G401 (cell line): ENCODE measurements around the gene CTNNA3. TPM values are rescaled to one million over a fixed set of nuclear protein-coding genes. Genes with fewer than 3 reads are reported as not detected.

Experiments
- DNase-seq: peaks from one replicate; pipeline ENCODE4 v3.0.0-alpha.2; 2015; ENCODE audit warnings: low spot score
- in situ Hi-C: cut with HindIII; loops from 2 replicates; pipeline ENCODE4 v1.10.0; 2016; ENCODE audit warnings: low sequenced_read_pairs, mixed read lengths
- total RNA-seq: library from RNA; depleted of rRNA; stranded (reverse); fragments of >200 nt; shearing (Covaris generic); gene quantifications from 2 replicates; pipeline ENCODE4 v1.2.3, GENCODE V29; 2014

Gene CTNNA3
- total RNA-seq, 1 experiment from 2014 or later: not detected

DNA sequence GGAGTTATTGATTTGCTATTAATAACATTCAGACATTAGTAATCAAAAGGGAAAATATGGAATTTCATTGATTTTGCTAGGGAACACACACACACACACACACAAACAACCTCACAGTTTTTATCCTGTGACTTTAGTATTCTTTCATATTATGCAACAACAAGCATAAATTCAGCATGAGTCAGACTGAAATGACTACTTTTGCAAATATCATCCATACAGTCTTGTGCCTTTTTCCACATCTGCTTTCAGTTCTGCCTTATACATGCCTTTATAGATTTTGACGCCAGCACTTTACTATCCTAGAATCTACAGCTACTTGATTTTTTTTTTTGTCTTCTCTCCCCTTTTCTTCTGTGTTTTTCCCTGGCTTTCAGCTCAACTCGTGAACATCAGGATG, 1745.9 kb downstream of the CTNNA3 start:
- no peak for DNase-seq
- in situ Hi-C loops: no loop called here

DNA sequence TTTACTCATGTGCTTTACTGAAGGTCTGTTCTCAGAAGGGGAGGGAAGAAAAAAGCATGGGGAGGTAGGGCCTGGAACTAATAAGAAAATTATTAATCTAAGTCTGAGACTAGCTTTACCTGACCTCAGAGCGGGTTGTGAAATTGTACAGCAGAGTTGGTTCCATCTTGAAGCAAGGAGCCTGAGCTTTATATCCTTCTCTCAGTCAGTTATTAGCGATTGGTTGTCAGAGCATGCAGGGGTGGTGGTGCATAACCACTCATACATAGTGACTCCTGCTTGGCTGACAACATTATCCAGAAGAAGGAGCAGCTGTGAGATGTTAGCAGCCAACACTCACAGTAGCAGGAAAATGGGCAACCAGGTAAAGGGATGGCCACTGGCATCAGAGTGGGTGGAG, 1746.5 kb downstream of the CTNNA3 start:
- no peak for DNase-seq
- in situ Hi-C loops: no loop called here

GRCh38 chr10:65945061-65945460, 1750.9 kb downstream of the CTNNA3 start:
- in situ Hi-C loops: no loop called here

GRCh38 chr10:65943451-65943850, 1752.5 kb downstream of the CTNNA3 start:
- in situ Hi-C loops: no loop called here

More at GRCh38 chr10:65945061-65945460, 1750.9 kb downstream of the CTNNA3 start:
- DNase-seq: no peak

GRCh38 chr10:65940816-65941662, 1755.0 kb downstream of the CTNNA3 start:
- DNase-seq: no peak
- in situ Hi-C loops: no loop called here

More at GRCh38 chr10:65943451-65943850, 1752.5 kb downstream of the CTNNA3 start:
- no peak for DNase-seq

DNA sequence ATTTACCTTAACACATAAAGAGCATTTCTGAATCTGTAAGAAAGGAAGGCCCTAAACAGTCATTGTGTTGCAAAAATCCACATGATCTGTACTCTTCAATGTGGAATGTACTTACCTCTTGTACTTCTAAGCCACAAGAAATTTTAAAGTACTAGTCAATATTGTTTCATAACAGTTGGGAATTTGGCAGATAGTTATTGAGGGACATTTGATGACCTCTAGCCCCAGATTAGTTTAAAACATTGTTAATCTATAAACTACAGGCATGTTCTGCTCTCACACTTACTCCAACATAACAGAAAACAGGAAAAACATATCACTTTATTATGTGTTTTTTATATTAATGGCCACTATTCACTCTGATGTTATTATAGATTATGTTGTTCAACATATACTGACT, 1755.9 kb downstream of the CTNNA3 start:
- in situ Hi-C loops: no loop called here
- no peak for DNase-seq

- in situ Hi-C loops: no loop called here
- DNase-seq: no peak
These were observed 1764.5 kb downstream of the CTNNA3 start for GRCh38 chr10:65931291-65932070.

- in situ Hi-C loops: no loop called here
- peak; percentile 10 for DNase-seq
These were observed 1784.7 kb downstream of the CTNNA3 start for GRCh38 chr10:65911151-65911835.

DNA sequence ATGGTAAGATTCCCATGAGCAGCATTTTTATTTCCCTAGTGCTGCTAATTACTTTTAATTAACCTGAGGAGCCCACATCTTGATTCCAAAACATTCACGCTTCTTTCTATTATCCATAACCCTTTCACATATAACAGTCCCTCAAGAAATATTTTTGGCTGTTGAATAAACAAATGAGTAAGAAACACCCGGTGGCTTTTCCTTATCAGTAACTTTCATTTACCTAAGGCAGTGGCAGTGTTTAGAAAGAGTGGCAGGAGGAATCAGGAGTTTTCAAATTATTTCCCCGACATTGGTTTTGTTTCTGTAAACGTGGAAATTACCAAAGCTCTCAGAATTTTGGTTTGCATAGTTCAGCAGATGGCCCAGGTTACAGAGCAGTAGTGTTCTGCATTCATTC, 1785.8 kb downstream of the CTNNA3 start:
- DNase-seq: no peak
- in situ Hi-C loops: no loop called here

DNA sequence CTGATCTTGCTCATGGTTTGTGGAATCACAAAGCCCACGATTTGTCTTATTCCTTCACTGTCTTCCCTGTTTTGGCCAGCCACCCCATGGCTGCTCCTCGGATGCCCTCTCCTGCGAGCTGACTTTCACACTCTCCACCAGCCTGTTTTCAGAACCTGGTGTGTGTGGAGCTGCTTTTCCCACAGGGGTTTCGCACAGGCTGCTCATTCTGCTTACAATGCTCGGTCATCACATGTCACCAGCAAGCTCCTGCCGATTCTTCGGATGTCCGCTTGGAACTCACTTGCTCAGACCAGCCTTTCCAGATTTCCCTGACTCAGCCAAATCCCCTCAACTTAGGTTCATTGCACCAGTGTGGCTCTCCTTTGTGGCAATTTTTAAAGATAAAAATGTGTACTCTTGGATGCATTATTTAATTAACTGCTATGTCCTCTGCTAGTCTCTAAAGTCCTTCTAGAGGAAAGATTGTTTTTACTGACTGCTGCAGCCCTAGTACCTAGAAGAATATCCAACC, 1788.7 kb downstream of the CTNNA3 start:
- in situ Hi-C loops: no loop called here
- DNase-seq: peak; percentile 65

DNA sequence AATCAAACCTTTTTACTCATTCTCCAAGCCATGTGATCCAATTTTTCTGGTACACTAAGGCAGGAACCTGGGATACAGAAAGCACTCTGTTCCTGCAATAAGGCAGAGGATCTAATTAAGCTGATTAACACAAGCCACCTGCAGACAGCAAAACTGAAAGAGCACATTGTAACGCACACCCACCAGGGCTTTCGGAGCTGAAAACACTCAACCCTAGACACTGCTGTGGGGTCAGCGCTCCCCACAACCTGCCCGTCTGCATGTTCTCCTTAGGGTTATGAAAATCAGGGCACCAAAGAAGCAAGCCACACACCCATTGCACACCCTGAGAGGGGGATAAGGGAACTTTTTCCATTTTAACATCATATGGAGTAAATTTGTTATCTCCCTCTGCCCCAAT, 1792.4 kb downstream of the CTNNA3 start:
- in situ Hi-C loops: no loop called here
- no peak for DNase-seq

- no peak for DNase-seq
These were observed 1795.7 kb downstream of the CTNNA3 start for GRCh38 chr10:65900271-65900670.

GRCh38 chr10:65898055-65898454, 1797.9 kb downstream of the CTNNA3 start:
- in situ Hi-C loops: no loop called here
- no peak for DNase-seq

More at GRCh38 chr10:65900271-65900670, 1795.7 kb downstream of the CTNNA3 start:
- in situ Hi-C loops: no loop called here

DNA sequence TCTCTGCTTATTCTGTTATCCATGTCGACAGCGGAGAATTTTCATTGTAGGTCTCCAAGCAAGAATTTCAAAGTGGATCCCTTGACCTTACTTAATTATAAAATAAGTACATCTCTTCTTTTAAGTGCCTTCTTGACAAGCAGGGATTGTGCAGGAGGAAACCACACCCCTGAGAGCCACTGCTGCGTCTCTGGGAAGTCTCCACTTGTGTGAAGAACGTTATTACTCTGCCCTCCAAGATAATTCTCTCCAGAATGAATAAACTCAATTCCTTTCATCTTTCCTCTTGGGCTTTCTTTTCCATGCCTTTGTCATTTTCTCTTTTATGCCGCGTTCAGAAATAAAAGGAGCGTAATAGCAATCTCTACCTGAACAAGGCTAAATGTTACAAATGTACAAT, 1801.0 kb downstream of the CTNNA3 start:
- in situ Hi-C loops: no loop called here
- no peak for DNase-seq

DNA sequence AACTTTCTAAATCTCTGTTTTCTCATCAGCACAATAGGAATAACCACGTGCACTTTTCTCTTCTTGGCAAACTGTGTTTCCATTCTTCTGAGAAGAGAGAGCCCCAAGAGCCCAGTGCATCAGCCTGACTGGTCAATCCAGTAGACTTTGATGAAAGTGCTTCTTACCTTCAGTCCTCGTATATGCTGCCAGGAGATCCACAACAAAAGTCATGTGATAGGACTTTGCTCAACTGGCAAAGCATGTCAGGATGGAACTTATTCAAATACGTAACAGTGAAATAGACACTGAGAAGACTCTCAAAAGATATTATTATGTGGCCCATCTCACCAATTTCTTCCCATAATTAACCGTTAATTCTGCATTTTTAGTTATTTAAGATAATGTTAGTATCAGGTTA, 1801.6 kb downstream of the CTNNA3 start:
- no peak for DNase-seq
- in situ Hi-C loops: no loop called here

- DNase-seq: no peak
- in situ Hi-C loops: no loop called here
These were observed 1802.3 kb downstream of the CTNNA3 start for GRCh38 chr10:65893676-65894075.

DNA sequence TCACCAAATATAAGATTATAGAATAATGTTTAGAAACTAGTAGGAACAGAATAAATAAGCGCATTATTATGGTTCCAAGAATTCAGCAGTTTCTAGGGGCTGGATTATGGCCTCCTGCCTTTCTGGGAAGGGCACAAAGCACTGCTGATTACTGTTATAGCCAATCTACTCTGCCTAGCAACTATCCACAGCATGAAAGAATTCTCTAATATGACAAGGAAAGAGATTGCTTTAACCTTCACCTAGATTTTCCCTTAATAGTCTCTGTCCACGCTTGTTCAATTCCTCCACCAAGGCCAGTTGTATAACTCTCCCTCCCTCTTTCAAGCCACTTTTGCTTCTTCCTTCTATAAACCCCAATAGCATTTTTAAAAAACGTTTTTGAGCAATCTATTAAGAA, 1803.7 kb downstream of the CTNNA3 start:
- in situ Hi-C loops: no loop called here
- DNase-seq: no peak

- in situ Hi-C loops: no loop called here
- no peak for DNase-seq
These were observed 1804.7 kb downstream of the CTNNA3 start for GRCh38 chr10:65891073-65891981.

- DNase-seq: no peak
- in situ Hi-C loops: no loop called here
These were observed 1831.5 kb downstream of the CTNNA3 start for GRCh38 chr10:65864529-65864928.
